Astrocyte of the spinal cord (primary cell): Measurements from ENCODE around the gene FASN.

ENCODE experiments used
- DNase-seq: peaks from one replicate; pipeline ENCODE4 v3.0.0; 2011; ENCODE audit warnings: low read depth, low spot score
- H3K4me3 ChIP-seq: 2 replicates; pipeline ENCODE4 v1.5.1; 2011; ENCODE audit warnings: low read depth, mild to moderate bottlenecking, low read length, moderate library complexity
- in situ Hi-C: cut with HindIII; loops from 2 replicates; pipeline ENCODE4 v1.10.0; 2017; ENCODE audit warnings: low sequenced_read_pairs
- TF ChIP-seq, protein P1 (sequence below): IDR thresholded peaks from 2 replicates; pipeline ENCODE4 v1.5.1; 2012; ENCODE audit warnings: low read depth, mild to moderate bottlenecking, low read length, inconsistent platforms

The FASN gene

DNA sequence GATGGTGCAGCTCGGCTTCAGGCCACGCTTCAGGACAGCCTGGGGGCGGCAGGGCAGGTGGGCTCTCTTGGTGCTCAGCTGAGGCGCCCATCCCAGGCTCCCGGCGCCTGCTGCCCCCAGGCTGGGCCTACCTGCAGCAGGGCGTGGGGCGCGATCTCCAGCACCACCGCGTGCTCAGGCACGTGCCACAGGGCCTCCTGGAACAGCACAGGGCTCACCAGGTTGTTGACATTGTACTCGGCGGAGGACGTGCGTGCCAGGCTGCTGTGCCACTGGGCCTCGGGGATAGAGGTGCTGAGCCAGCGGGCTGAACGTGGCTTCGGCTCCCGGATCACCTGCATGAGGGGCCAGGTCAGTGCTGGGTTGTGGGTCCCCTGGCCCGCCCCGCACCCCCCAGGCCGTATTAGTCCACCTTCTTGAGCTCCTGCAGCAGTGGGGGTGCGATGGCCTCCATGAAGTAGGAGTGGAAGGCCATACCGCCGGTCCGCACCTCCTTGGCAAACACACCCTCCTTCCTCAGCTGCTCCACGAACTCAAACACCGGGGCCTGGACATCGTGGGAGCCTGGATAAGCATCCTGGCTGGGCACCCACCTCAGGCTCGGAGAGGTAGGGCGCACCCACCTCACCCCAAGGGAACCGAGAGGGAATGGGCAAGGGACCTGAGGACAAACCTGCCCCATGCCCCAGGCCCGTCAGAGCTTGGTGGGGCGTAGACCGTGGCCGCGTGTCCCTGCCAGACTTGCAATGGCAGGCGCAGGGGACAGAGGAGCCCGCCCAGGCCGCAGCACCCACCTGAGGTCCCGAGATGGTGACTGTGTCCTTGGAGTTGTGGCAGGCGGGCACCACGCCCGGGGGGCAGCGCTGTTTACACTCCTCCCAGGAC is 9.0 kb downstream of the FASN start:
- no peak overlapping the region for H3K4me3 ChIP-seq
- DNase-seq = no peak
- in situ Hi-C loops = no loop called here
- TF ChIP-seq, protein P1, sequence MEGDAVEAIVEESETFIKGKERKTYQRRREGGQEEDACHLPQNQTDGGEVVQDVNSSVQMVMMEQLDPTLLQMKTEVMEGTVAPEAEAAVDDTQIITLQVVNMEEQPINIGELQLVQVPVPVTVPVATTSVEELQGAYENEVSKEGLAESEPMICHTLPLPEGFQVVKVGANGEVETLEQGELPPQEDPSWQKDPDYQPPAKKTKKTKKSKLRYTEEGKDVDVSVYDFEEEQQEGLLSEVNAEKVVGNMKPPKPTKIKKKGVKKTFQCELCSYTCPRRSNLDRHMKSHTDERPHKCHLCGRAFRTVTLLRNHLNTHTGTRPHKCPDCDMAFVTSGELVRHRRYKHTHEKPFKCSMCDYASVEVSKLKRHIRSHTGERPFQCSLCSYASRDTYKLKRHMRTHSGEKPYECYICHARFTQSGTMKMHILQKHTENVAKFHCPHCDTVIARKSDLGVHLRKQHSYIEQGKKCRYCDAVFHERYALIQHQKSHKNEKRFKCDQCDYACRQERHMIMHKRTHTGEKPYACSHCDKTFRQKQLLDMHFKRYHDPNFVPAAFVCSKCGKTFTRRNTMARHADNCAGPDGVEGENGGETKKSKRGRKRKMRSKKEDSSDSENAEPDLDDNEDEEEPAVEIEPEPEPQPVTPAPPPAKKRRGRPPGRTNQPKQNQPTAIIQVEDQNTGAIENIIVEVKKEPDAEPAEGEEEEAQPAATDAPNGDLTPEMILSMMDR = no peak

DNA sequence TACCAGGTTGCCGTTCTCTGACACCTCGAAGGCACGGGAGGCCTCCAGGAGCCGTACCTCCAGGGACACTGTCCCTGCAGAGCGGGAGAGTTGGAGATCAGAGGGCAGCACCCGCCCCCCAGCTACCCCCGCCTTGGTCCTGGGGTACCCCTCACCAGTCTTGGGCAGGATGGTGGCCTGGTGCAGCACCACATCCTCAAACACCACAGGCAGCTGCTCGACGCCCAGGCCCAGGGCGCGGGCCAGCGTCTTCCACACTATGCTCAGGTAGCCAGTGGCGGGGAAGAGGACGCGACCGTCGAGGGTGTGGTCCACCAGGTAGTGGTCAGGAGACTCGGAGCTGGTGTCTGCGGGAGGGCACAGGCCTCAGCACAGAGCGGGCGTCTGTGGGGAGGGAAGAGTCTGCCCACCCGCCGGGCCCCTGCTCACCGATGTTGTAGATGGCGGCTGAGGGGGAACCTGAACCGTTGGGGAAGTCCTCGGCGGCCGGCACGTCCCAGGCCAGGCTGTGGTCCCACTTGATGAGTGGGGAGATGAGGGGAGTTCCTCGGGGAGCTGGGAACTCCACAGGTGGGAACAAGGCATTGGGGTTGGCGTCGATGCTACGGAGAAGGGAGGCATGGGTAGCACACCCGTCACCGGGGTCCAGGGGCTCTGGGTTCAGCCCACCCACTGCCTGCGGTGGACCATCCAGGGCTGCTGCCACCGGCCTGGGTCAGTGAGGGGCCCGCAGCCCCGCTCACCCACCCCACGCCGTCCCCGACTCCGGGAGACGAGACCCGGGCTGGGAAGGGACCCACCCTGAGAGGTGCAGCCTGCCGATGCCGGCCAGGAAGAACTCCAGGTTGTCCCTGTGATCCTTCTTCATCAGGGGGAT is 9.8 kb downstream of the FASN start:
- DNase-seq = no peak

DNA sequence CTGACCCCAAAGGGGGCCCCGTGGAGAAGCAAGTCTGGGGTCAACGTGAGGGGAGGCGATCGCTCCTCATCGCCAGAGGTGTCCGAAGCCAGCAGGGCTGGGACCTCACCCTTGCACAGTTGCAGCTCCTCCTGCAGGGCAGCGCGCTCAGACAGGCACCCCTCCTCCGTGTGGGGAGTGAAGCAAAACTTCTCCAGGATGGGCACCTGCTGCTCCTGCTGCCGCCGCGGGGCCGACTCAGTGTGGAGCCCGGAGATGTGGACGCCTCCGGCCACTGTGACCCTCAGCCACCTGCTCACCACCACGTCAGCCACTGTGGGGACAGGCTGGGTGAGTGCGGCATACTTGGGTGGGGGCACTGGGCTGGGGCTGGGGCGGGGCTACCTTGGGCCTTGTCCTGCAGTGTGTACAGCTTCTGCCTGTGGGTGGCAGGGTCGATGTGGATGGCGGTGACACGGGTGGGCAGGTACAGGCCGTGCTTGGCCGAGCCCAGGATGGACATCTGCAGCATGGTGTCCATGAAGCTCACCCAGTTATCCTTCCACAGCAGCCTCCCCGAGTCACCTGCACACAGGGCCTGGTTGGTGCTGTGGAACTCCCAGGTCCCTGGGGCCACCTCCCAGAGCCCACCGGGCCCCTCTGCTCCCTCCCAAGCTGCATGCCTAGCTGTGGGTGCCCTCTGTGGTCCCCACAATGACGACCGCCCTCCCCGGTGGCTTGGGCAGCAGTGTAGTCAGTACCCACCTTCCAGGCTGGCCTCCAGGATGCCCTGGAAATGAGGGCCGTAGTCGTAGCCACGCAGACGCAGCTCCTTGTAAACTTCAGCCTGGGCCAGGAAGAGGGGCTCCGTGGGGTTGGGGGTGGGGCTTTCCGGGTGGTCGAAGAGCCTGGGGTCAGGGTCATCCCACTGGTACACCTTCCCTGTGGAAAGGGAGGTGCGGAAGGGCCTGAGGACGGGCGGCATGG is 10.8 kb downstream of the FASN start:
- DNase-seq = no peak
- H3K4me3 ChIP-seq = no peak overlapping the region
- TF ChIP-seq, protein P1 = no peak
- in situ Hi-C loops = no loop called here

More for the DNA sequence above, 9.8 kb downstream of the FASN start:
- TF ChIP-seq, protein P1 = no peak
- H3K4me3 ChIP-seq = no peak overlapping the region
- in situ Hi-C loops = no loop called here

DNA sequence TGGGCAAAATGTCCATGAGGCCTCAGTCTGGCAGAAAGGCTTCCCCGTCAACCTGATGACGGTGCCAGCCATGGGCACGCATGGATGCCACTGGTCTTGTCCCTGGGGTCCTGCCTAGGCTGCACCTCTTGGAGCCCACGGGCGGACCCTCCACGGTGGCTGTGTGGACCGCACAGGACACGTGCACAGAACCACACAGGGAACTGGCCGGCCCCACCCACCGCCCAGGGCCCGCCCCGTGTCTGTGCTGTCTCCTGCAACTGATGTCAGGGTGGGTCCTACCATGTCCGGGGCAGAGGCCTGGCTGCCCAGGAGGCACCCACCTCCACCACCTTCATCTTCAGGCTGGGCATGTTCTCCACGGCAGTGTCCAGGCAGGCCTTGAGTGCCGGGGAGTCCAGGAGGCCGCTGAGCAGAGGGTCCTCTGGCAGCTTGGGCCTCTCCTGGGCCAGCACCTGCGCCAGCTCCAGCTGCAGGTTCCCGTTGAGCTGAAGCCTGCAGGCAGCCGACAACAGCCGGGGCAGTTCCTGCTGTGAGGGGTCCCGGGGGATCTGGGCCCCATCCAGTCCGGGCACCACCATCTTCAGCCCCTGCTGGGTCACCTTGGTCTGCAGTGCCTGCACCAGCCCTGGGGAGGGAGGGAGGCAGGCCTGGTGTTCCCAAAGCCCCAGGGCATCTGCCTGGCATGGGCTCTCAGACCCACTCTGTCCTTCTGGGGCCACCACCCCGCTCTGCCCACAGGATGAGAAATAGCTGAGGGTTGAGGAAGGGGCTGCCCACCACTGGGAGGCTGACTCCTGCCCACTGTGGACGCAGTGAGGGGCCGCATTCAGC is 11.9 kb downstream of the FASN start:
- no peak overlapping the region for H3K4me3 ChIP-seq
- DNase-seq = no peak
- TF ChIP-seq, protein P1 = no peak
- in situ Hi-C loops = no loop called here

DNA sequence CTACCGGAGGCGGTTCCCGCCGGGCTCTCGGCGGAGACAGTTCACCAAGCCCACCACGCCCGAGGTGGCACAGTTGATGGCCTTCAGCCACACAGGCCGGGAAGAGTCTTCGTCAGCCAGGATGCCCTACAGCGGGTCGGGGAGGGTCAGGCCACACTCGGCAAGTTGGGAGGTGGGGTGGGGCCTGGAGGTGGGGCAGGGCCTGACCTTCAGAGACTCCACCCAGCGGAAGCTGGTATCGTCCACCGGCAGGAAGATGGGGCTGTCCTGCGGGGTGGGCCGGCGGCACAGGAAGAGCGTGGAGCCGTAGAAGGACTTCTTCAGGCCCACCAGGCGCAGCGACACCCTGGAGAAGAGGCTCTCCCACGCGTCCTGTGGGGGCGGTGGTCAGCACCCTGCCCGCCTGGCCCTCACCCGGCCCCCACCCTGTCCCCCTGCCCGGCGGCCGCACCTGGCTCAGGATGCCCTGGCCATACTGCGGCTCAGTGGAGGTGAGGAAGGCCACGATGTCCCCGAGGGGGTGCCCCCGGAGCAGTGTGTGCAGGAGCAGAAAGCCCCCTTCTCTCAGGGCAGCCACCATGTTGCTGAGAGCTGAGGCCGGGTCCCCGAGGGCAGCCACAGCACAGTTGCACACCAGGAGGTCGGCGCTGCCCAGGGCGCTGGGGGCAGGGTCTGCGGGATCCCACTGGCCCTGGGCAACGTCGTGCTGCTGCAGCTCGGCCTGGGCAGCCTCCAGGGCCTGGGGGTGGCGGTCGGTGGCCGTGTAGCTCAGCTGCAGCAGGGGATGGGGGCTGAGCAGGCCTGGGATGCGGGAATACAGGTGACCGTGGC is 12.8 kb downstream of the FASN start:
- no peak overlapping the region for H3K4me3 ChIP-seq
- in situ Hi-C loops = no loop called here
- no peak for DNase-seq
- TF ChIP-seq, protein P1 = no peak
